CD4-positive, alpha-beta T cell treated with Interleukin-17A for 4 hours (primary cell): ENCODE data around the gene SMNDC1.

ENCODE experiments used
- DNase-seq: peaks from one replicate; pipeline ENCODE4 v3.0.0-alpha.2; 2020; ENCODE audit warnings: mixed read lengths

The SMNDC1 gene

GRCh38 chr10:110326351-110327032, 21.8 kb upstream of the SMNDC1 start:
- DNase-seq = no peak

GRCh38 chr10:110324805-110325280, 20.1 kb upstream of the SMNDC1 start:
- DNase-seq = no peak

- no peak for DNase-seq
Observed at GRCh38 chr10:110324201-110324804, 19.6 kb upstream of the SMNDC1 start.

- DNase-seq = no peak
Observed at GRCh38 chr10:110323503-110323902, 18.8 kb upstream of the SMNDC1 start.

- no peak for DNase-seq
Observed at GRCh38 chr10:110321869-110322620, 17.3 kb upstream of the SMNDC1 start.

GRCh38 chr10:110317866-110318850, 13.4 kb upstream of the SMNDC1 start:
- no peak for DNase-seq

GRCh38 chr10:110313674-110314073, 9.0 kb upstream of the SMNDC1 start:
- no peak for DNase-seq

GRCh38 chr10:110312206-110312605, 7.5 kb upstream of the SMNDC1 start:
- no peak for DNase-seq

- DNase-seq = peak; percentile 61
Observed at GRCh38 chr10:110311357-110311949, 6.7 kb upstream of the SMNDC1 start.

GRCh38 chr10:110310741-110311140, 6.0 kb upstream of the SMNDC1 start:
- DNase-seq = no peak

GRCh38 chr10:110307805-110308204, 3.1 kb upstream of the SMNDC1 start:
- DNase-seq = no peak

- no peak for DNase-seq
Observed at GRCh38 chr10:110306452-110306768, 1.7 kb upstream of the SMNDC1 start.

GRCh38 chr10:110305767-110306451, 1.2 kb upstream of the SMNDC1 start:
- DNase-seq = peak; percentile 58

GRCh38 chr10:110304394-110304779, 333 bp downstream of the SMNDC1 start:
- no peak for DNase-seq

- no peak for DNase-seq
Observed at GRCh38 chr10:110303681-110304080, 1.0 kb downstream of the SMNDC1 start.

- DNase-seq = no peak
Observed at GRCh38 chr10:110300486-110300986, 4.2 kb downstream of the SMNDC1 start.

GRCh38 chr10:110296966-110297365, 7.8 kb downstream of the SMNDC1 start:
- no peak for DNase-seq

GRCh38 chr10:110286841-110287240, 17.9 kb downstream of the SMNDC1 start:
- no peak for DNase-seq

- no peak for DNase-seq
Observed at GRCh38 chr10:110285501-110285900, 19.2 kb downstream of the SMNDC1 start.

- no peak for DNase-seq
Observed at GRCh38 chr10:110284262-110284661, 20.5 kb downstream of the SMNDC1 start.

GRCh38 chr10:110279407-110279986, 25.2 kb downstream of the SMNDC1 start:
- DNase-seq = peak; percentile 63
